Small intestine (tissue), 7 donors: ENCODE results near the gene SDR42E2. TPM values are rescaled to one million over a fixed set of nuclear protein-coding genes. Genes with fewer than 3 reads are reported as not detected.

ENCODE experiments used
- DNase-seq, 2 donors: peaks; one replicate each; pipeline versions ENCODE4 v3.0.0 to v3.0.0-alpha.2; 2013
- FAIRE-seq: peaks from 2 replicates; lab custom pipeline; 2012; peaks lifted over from hg19 to GRCh38; lab: Jason Lieb, UNC
- H3K27ac ChIP-seq, 3 donors: one replicate each; pipeline ENCODE4 v1.5.1; 2013; ENCODE audit warnings: low read length in 2 of 3, mild to moderate bottlenecking in 2 of 3, control low read depth in 1 of 3, inconsistent platforms in 1 of 3, low read depth in 1 of 3, moderate library complexity in 1 of 3
- H3K27me3 ChIP-seq, 3 donors: one replicate each; pipeline ENCODE4 v1.6.1; 2013; ENCODE audit warnings: low read length in 3 of 3, inconsistent platforms in 1 of 3; ENCODE audit not compliant: control insufficient read depth in 3 of 3, insufficient read depth in 3 of 3
- H3K36me3 ChIP-seq, 3 donors: one replicate each; pipeline ENCODE4 v1.6.1; 2013; ENCODE audit warnings: low read length in 3 of 3, inconsistent platforms in 1 of 3, low read depth in 1 of 3, mild to moderate bottlenecking in 1 of 3, moderate library complexity in 1 of 3; ENCODE audit not compliant: control insufficient read depth in 3 of 3, insufficient read depth in 2 of 3
- H3K4me1 ChIP-seq, 3 donors: one replicate each; pipeline ENCODE4 v1.6.1; 2013; ENCODE audit warnings: low read length in 2 of 3, inconsistent platforms in 1 of 3, low read depth in 1 of 3, mild to moderate bottlenecking in 1 of 3, moderate library complexity in 1 of 3; ENCODE audit not compliant: control insufficient read depth in 3 of 3, insufficient read depth in 2 of 3
- H3K4me3 ChIP-seq, 3 donors: one replicate each; pipeline ENCODE4 v1.5.1; 2013; ENCODE audit warnings: low read length in 3 of 3, control low read depth in 1 of 3, inconsistent platforms in 1 of 3, low read depth in 1 of 3, mild to moderate bottlenecking in 1 of 3, moderate library complexity in 1 of 3
- H3K9me3 ChIP-seq, 2 donors: one replicate each; pipeline ENCODE4 v1.6.1; 2013; ENCODE audit warnings: low read depth in 1 of 2, low read length in 1 of 2; ENCODE audit not compliant: control insufficient read depth in 2 of 2, insufficient read depth in 1 of 2
- WGBS, 3 donors: extraction: QIAGEN DNeasy Blood & Tissue Kit; methylation state at CpG; one replicate each; pipeline ENCODE4 v1.1.7; 2013; 5-methylcytosine and 5-hydroxymethylcytosine counted together
- polyA plus RNA-seq, 4 donors: library from polyadenylated mRNA; stranded (reverse) in 3 of 4; unstranded in 1 of 4; fragments of 200-250 nt in 3 of 4; fragments of 120-200 nt in 1 of 4; gene quantifications; one replicate each; pipeline versions ENCODE4 v1.2.1 to v1.2.3, GENCODE V29; 2013
- donor health status: healthy with polysubstance abuse.
- donor health status: control.
- donor health status: control.
- donor health status: Bipolar disorder and iron deficiency.
- donor health status: healthy.

Gene SDR42E2
- polyA plus RNA-seq, 4 donors = 0.01 to 0.03 TPM; not detected in 2

- H3K4me1 ChIP-seq = peaks cover 2 to 7% (median 4%) of the 10 kb centered on the region in 3 donors
- FAIRE-seq (no peak), DNase-seq (no peak)
- no peaks in the 10 kb centered on the region for H3K36me3 ChIP-seq
- no peak overlapping the region for H3K4me3 ChIP-seq
- H3K27me3 ChIP-seq = no peaks in the 10 kb centered on the region
- no peak overlapping the region for H3K27ac ChIP-seq
- WGBS, 3 donors = 81 to 86% (median 85%) methylated on average over 11 of the region's 11 CpGs
- H3K9me3 ChIP-seq = no peaks in the 10 kb centered on the region
Observed at GRCh38 chr16:22183901-22184614, 21.8 kb downstream of the SDR42E2 start.

GRCh38 chr16:22184615-22184968, 22.3 kb downstream of the SDR42E2 start:
- WGBS, 3 donors = 88 to 93% (median 93%) methylated on average over 6 of the region's 6 CpGs
- no peak for DNase-seq
- no peaks in the 10 kb centered on the region for H3K27me3 ChIP-seq
- no peaks in the 10 kb centered on the region for H3K9me3 ChIP-seq
- H3K36me3 ChIP-seq = no peaks in the 10 kb centered on the region
- peaks cover 2 to 12% (median 8%) of the 10 kb centered on the region in 3 donors for H3K4me1 ChIP-seq
- no peak overlapping the region for H3K27ac ChIP-seq
- FAIRE-seq = no peak
- no peak overlapping the region for H3K4me3 ChIP-seq

DNA sequence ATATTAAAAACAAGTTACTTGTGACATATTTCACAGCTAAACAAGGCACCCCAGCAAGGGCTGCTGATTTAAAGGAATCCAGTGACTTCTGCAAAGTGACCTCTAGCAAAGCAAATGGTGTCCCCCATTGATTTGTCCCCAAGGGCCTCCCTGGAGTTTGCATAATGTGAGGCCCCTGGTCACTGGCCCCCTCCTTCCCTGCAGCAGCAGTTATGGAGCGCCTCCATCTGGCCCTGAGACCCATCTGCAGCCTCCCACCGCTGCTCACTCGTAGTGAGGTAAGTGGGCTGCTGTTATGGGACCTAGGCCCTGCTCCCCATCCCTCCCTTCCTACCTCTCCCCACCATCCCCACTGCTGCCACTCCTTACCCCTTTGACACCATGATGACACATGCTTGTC, 24.2 kb downstream of the SDR42E2 start:
- H3K9me3 ChIP-seq = no peaks in the 10 kb centered on the region
- H3K4me3 ChIP-seq = no peak overlapping the region
- no peak overlapping the region for H3K27ac ChIP-seq
- no peaks in the 10 kb centered on the region for H3K36me3 ChIP-seq
- FAIRE-seq (no peak), DNase-seq (no peak)
- H3K4me1 ChIP-seq = peaks cover 2 to 15% (median 8%) of the 10 kb centered on the region in 3 donors
- no peaks in the 10 kb centered on the region for H3K27me3 ChIP-seq
- 79 to 100% (median 80%) methylated on average over 1 to 3 of the region's 3 CpGs for WGBS, 3 donors

DNA sequence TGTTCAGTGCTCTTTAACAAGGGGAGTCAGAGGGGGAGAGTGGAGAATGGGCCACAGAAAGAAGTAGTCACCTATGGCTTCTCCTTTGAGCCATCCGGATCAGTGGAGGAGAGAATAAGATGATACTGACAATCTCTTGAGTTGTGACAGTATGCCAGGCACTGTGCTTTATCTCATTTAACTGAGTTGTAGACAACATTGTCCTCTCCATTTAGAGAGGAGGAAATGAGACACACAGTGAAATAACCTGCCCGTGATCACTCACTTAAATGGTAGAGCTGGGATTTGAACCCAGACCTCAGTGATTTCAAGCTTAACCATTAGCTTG, 25.9 kb downstream of the SDR42E2 start:
- peak overlapping the region in 2 of 3 donors; percentile 41 to 99 for H3K27ac ChIP-seq
- no peak for FAIRE-seq
- no peaks in the 10 kb centered on the region for H3K27me3 ChIP-seq
- WGBS, 3 donors = 11 to 53% (median 53%) methylated on average over 2 of the region's 2 CpGs
- no peaks in the 10 kb centered on the region for H3K36me3 ChIP-seq
- H3K9me3 ChIP-seq = no peaks in the 10 kb centered on the region
- peaks cover 5 to 23% (median 8%) of the 10 kb centered on the region in 3 donors for H3K4me1 ChIP-seq
- DNase-seq = no peak
- no peak overlapping the region for H3K4me3 ChIP-seq

DNA sequence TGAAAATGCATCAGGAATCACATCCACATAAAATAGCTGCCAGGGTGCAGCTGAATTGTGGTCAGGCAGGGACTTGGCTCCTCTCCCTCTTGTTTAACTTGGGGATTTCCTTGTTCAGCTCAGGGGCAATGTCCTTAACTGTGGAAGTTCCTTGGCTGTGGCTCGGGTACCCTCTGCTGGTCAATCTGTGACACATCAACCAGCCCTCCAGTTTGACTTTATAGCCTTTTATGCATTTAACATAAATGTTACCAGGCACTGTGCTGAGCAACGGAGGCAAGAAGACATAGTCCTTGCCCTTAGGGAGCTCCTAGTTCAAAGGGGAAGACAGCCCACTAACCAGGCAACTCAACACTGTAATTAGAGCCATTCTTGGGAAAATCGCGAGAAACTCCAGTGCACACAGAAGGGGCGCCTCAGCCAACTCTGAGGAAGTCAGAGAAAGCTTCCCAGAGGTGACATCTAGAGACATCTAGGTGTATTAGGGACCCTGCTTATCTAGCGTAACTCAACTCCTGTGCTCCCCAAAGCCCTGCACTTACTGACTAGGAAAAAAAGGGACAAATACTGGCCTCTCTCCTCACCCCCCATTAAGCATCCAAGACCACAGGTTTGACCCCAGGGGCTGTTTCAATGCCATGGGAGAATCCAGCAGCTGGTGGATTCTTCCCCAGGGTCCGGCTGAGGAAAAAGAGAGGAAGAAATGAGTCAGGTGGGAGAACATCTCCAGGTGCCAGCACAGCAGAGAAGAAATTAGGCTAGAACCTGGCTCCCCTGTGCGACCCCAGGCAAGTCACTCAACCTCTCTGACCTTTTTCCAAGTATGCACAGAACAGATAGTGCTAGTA, 26.5 kb downstream of the SDR42E2 start:
- DNase-seq (peak; percentile 88 to 90), FAIRE-seq (no peak)
- WGBS, 3 donors = 23 to 30% (median 29%) methylated on average over 8 of the region's 8 CpGs
- no peaks in the 10 kb centered on the region for H3K27me3 ChIP-seq
- peak overlapping the region; percentile 89 to 99 (median 98) for H3K27ac ChIP-seq
- H3K4me3 ChIP-seq = no peak overlapping the region
- no peaks in the 10 kb centered on the region for H3K36me3 ChIP-seq
- H3K4me1 ChIP-seq = peaks cover 5 to 23% (median 8%) of the 10 kb centered on the region in 3 donors
- no peaks in the 10 kb centered on the region for H3K9me3 ChIP-seq

GRCh38 chr16:22189473-22190080, 27.3 kb downstream of the SDR42E2 start:
- 1% methylated on average over 18 of the region's 18 CpGs for whole genome bisulfite sequencing, 3 donors
- Histone ChIP-seq H3K36me3 (no peaks in the 10 kb centered on the region), H3K27me3 (no peaks in the 10 kb centered on the region), H3K4me1 (peaks cover 5 to 23% (median 8%) of the 10 kb centered on the region in 3 donors), H3K27ac (peak overlapping the region; percentile 89 to 99 (median 98)), H3K4me3 (peak overlapping the region; percentile 31 to 67 (median 63)), H3K9me3 (no peaks in the 10 kb centered on the region)
- DNase-seq (peak in 1 of 2 donors; percentile 59), FAIRE-seq (no peak)

DNA sequence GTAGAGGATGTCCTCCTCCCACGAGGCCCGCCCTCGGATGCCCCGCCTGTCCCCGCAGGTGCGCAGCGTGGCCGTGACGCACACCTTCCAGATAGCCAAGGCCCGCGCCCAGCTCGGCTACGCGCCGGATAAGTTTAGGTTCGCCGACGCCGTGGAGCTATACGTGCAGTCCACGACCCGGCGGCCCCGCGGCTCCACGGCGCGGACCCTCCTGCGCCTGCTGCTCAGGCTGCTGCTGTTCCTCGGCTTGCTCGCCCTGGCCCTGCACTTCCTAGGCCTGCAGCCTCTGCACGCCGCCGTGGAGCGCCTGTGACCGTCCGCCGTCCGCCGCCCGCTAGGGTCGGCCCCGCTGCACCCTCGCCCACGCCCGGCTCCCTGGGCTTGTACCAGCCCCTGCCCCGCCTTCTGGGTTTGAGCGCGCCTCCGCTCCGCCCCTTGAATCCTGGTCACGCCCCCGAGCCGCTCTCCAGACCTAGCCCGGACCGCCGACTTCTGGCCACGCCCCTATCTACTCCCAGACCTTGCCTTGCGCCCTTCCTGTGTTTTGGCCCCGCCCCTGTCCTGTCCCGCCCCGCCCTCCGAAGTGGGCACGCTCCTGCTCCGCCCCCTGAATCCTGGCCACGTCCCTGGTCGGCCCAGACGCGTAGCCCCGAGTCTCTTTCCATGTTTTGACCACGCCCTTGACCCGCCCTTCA, 27.9 kb downstream of the SDR42E2 start:
- Histone ChIP-seq H3K27me3 (no peaks in the 10 kb centered on the region), H3K27ac (peak overlapping the region; percentile 89 to 99 (median 98)), H3K36me3 (no peaks in the 10 kb centered on the region), H3K9me3 (no peaks in the 10 kb centered on the region), H3K4me3 (peak overlapping the region; percentile 58 to 67 (median 63)), H3K4me1 (peaks cover 8 to 23% (median 8%) of the 10 kb centered on the region in 3 donors)
- FAIRE-seq = no peak
- peak; percentile 89 to 100 for DNase-seq
- 0 to 1% (median 0%) methylated on average over 47 to 72 of the region's 72 CpGs for WGBS, 3 donors
